HepG2 (cell line): ENCODE results near the gene SLC23A2. TPM values are rescaled to one million over a fixed set of nuclear protein-coding genes. Genes with fewer than 3 reads are reported as not detected.

ENCODE experiments used
- CHD2 ChIP-seq: IDR thresholded peaks from 2 replicates; pipeline ENCODE4 v1.6.1; 2011; ENCODE audit warnings: low read depth, low read length, improper control_type of control experiment
- DNMT3B ChIP-seq: conservative IDR thresholded peaks from 2 replicates; pipeline ENCODE4 v1.6.1; 2016; ENCODE audit warnings: missing biosample characterization, control low read depth
- ELF3 ChIP-seq: IDR thresholded peaks from 2 replicates; pipeline ENCODE4 v1.6.1; 2016; ENCODE audit warnings: missing genetic modification reagents, missing compliant biosample characterization
- GABPB1 ChIP-seq: IDR thresholded peaks from 2 replicates; pipeline ENCODE4 v1.6.1; 2016; ENCODE audit warnings: mild to moderate bottlenecking, missing genetic modification reagents, moderate library complexity, missing compliant biosample characterization
- HNRNPH1 ChIP-seq: fragments of 200-400 bp; formaldehyde crosslinking; optimal IDR thresholded peaks from 2 replicates; pipeline ENCODE3; 2017; ENCODE audit warnings: mild to moderate bottlenecking, low read depth, low read length
- IRX3 ChIP-seq: sonication (generic); formaldehyde crosslinking; IDR thresholded peaks from 2 replicates; pipeline ENCODE4 v1.8.1; 2023; ENCODE audit warnings: mild to moderate bottlenecking, low read depth, missing genetic modification reagents, borderline replicate concordance
- ONECUT2 ChIP-seq: sonication (generic); formaldehyde crosslinking; IDR thresholded peaks from 2 replicates; pipeline ENCODE4 v1.4.0; 2020; ENCODE audit warnings: missing genetic modification reagents
- PAWR ChIP-seq: sonication (generic); formaldehyde crosslinking; IDR thresholded peaks from 2 replicates; pipeline ENCODE4 v1.4.0; 2020; ENCODE audit warnings: missing genetic modification reagents, mild to moderate bottlenecking, borderline replicate concordance
- POGZ ChIP-seq: sonication (generic); formaldehyde crosslinking; IDR thresholded peaks from 2 replicates; pipeline ENCODE4 v1.4.0; 2020; ENCODE audit warnings: mild to moderate bottlenecking, missing genetic modification reagents
- SIN3A ChIP-seq: IDR thresholded peaks from 2 replicates; pipeline ENCODE4 v1.6.1; 2011; ENCODE audit warnings: low read depth, mild to moderate bottlenecking, control low read depth, low read length, borderline replicate concordance
- TBL1XR1 ChIP-seq: fragments of 150-350 bp; IDR thresholded peaks from 2 replicates; pipeline ENCODE4 v1.6.1; 2014; ENCODE audit warnings: borderline replicate concordance, low read length; ENCODE audit not compliant: partially characterized antibody
- ZBTB8A ChIP-seq: sonication (generic); formaldehyde crosslinking; IDR thresholded peaks from 2 replicates; pipeline ENCODE4 v1.4.0; 2020; ENCODE audit warnings: mild to moderate bottlenecking, low read depth, missing genetic modification reagents, borderline replicate concordance
- ZFP1 ChIP-seq: IDR thresholded peaks from 2 replicates; pipeline ENCODE4 v1.6.1; 2016
- ZKSCAN5 ChIP-seq: sonication (generic); formaldehyde crosslinking; IDR thresholded peaks from 2 replicates; pipeline ENCODE4 v1.5.1; 2020; ENCODE audit warnings: mild to moderate bottlenecking, missing genetic modification reagents
- ZNF564 ChIP-seq: sonication (generic); formaldehyde crosslinking; IDR thresholded peaks from 2 replicates; pipeline ENCODE4 v1.8.1; 2023; ENCODE audit warnings: mild to moderate bottlenecking, missing genetic modification reagents
- ZNF619 ChIP-seq: sonication (generic); formaldehyde crosslinking; IDR thresholded peaks from 2 replicates; pipeline ENCODE4 v1.4.0; 2020; ENCODE audit warnings: mild to moderate bottlenecking, missing genetic modification reagents
- ZNF660 ChIP-seq: sonication (generic); formaldehyde crosslinking; IDR thresholded peaks from 2 replicates; pipeline ENCODE4 v1.5.1; 2020; ENCODE audit warnings: mild to moderate bottlenecking, low read depth, missing genetic modification reagents, borderline replicate concordance
- ZNF709 ChIP-seq: sonication (generic); formaldehyde crosslinking; IDR thresholded peaks from 2 replicates; pipeline ENCODE4 v1.5.0; 2020; ENCODE audit warnings: mild to moderate bottlenecking, missing genetic modification reagents
- polyA plus RNA-seq, 8 experiments: library from polyadenylated mRNA; depleted of rRNA in 3 of 8; stranded (reverse) in 7 of 8; unstranded in 1 of 8; fragments of >200 nt; fragmentation: Illumina TruSeq in 4 of 8; extraction: Trizol in 4 of 8; gene quantifications; 2 replicates each; pipeline versions ENCODE4 v1.2.1 to v1.2.3, GENCODE V29; 2011 to 2016; ENCODE audit warnings: low read depth in 4 of 8, missing spikeins in 1 of 8, mixed read lengths in 1 of 8; ENCODE audit not compliant: insufficient read depth in 1 of 8
- total RNA-seq, 5 experiments: library from RNA; depleted of rRNA; stranded (reverse); fragments of >200 nt; fragmentation: Illumina TruSeq; extraction: Trizol; gene quantifications; 2 replicates each; pipeline ENCODE4 v1.2.3, GENCODE V29; 2016; ENCODE audit warnings: low read depth in 1 of 5
- TF ChIP-seq, protein P1 (sequence below): sonication (generic); formaldehyde crosslinking; IDR thresholded peaks from 2 replicates; pipeline ENCODE4 v1.4.0; 2020; ENCODE audit warnings: missing genetic modification reagents, borderline replicate concordance
- TF ChIP-seq, protein P2 (sequence below): sonication (generic); formaldehyde crosslinking; conservative IDR thresholded peaks from 2 replicates; pipeline ENCODE4 v1.4.0; 2020; ENCODE audit warnings: missing genetic modification reagents
- TF ChIP-seq, protein P3 (sequence below), 2 experiments: sonication (generic) in 1 of 2; formaldehyde crosslinking in 1 of 2; IDR thresholded peaks; 2 replicates each; pipeline versions ENCODE4 v1.4.0 to v1.6.1; 2016 to 2020; ENCODE audit warnings: borderline replicate concordance in 1 of 2, low read depth in 1 of 2, mild to moderate bottlenecking in 1 of 2, missing genetic modification reagents in 1 of 2
- TF ChIP-seq, protein P4 (sequence below): sonication (generic); formaldehyde crosslinking; IDR thresholded peaks from 2 replicates; pipeline ENCODE4 v1.4.0; 2020; ENCODE audit warnings: missing genetic modification reagents

The SLC23A2 gene
- total and polyA plus RNA-seq, 2 of the 13 experiments (the other 11 are each of a cell fraction or from before 2014, with no cell fraction given), result 42.2 to 51.2 TPM

DNA sequence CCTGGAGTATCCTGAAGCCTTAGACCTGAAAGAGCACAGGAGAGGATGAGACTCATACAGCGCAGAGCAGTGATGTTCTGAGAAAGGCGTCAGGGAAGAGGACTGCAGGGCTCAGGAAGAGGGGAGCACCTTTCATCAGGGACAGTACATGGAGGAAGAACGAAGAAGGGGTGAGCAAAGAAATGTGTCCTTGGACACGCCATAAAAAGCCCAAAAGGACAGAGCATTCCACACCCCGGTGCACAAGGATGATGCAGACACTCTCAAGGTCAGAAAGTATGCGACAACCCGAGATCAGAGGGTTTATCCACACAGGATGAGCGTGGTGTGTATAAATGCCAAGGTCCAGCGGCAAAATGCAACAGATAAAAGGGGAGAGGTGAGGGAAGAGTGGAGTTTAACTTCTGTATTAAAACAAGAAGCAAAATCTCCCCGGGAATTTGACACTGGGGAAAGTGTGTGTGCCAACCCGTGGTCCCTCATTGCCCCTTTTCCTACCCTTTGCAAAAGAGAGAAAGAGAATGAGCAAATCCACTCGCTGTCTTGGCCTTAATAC, 64.4 kb downstream of the SLC23A2 start (continued):
- TF ChIP-seq PAWR (CRISPR knock-in tag) (no peak; the same call in 1 of the 2 replicates), HNRNPH1 (no peak), SIN3A (no peak), ZNF709 (peak; percentile 65; the same call in 1 of the 2 replicates), IRX3 (no peak), DNMT3B (CRISPR knock-in tag) (0 out of 2 replicates have a peak, but pooled peaks have one; percentile 47), CHD2 (no peak), ZBTB8A (CRISPR knock-in tag) (no peak), ZNF619 (CRISPR knock-in tag) (no peak), ZNF564 (CRISPR knock-in tag) (no peak), POGZ (CRISPR knock-in tag) (peak; percentile 47; the same call in 1 of the 2 replicates), ZNF660 (CRISPR knock-in tag) (no peak), ZFP1 (CRISPR knock-in tag) (0 out of 2 replicates have a peak, but pooled peaks have one; percentile 59), ONECUT2 (CRISPR knock-in tag) (no peak), ZKSCAN5 (CRISPR knock-in tag) (peak; percentile 89), ELF3 (CRISPR knock-in tag) (peak; percentile 85), TBL1XR1 (no peak), GABPB1 (CRISPR knock-in tag) (peak; percentile 42; the same call in 1 of the 2 replicates)
- TF ChIP-seq, protein P1, sequence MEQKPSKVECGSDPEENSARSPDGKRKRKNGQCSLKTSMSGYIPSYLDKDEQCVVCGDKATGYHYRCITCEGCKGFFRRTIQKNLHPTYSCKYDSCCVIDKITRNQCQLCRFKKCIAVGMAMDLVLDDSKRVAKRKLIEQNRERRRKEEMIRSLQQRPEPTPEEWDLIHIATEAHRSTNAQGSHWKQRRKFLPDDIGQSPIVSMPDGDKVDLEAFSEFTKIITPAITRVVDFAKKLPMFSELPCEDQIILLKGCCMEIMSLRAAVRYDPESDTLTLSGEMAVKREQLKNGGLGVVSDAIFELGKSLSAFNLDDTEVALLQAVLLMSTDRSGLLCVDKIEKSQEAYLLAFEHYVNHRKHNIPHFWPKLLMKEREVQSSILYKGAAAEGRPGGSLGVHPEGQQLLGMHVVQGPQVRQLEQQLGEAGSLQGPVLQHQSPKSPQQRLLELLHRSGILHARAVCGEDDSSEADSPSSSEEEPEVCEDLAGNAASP (CRISPR knock-in tag), result peak; percentile 41; the same call in 1 of the 2 replicates
- TF ChIP-seq, protein P2, sequence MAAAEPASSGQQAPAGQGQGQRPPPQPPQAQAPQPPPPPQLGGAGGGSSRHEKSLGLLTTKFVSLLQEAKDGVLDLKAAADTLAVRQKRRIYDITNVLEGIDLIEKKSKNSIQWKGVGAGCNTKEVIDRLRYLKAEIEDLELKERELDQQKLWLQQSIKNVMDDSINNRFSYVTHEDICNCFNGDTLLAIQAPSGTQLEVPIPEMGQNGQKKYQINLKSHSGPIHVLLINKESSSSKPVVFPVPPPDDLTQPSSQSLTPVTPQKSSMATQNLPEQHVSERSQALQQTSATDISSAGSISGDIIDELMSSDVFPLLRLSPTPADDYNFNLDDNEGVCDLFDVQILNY (CRISPR knock-in tag), result no peak
- TF ChIP-seq, protein P3, sequence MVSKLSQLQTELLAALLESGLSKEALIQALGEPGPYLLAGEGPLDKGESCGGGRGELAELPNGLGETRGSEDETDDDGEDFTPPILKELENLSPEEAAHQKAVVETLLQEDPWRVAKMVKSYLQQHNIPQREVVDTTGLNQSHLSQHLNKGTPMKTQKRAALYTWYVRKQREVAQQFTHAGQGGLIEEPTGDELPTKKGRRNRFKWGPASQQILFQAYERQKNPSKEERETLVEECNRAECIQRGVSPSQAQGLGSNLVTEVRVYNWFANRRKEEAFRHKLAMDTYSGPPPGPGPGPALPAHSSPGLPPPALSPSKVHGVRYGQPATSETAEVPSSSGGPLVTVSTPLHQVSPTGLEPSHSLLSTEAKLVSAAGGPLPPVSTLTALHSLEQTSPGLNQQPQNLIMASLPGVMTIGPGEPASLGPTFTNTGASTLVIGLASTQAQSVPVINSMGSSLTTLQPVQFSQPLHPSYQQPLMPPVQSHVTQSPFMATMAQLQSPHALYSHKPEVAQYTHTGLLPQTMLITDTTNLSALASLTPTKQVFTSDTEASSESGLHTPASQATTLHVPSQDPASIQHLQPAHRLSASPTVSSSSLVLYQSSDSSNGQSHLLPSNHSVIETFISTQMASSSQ (IDR thresholded peaks at IDR 0.05; ENCODE audit: low read depth), result no peak; the same call in 1 of the 2 replicates
- TF ChIP-seq, protein P3 (CRISPR knock-in tag; IDR thresholded peaks at IDR 0.05; ENCODE audit: borderline replicate concordance), result peak; percentile 76
- TF ChIP-seq, protein P4, sequence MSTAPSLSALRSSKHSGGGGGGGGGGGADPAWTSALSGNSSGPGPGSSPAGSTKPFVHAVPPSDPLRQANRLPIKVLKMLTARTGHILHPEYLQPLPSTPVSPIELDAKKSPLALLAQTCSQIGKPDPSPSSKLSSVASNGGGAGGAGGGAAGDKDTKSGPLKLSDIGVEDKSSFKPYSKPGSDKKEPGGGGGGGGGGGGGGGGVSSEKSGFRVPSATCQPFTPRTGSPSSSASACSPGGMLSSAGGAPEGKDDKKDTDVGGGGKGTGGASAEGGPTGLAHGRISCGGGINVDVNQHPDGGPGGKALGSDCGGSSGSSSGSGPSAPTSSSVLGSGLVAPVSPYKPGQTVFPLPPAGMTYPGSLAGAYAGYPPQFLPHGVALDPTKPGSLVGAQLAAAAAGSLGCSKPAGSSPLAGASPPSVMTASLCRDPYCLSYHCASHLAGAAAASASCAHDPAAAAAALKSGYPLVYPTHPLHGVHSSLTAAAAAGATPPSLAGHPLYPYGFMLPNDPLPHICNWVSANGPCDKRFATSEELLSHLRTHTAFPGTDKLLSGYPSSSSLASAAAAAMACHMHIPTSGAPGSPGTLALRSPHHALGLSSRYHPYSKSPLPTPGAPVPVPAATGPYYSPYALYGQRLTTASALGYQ (CRISPR knock-in tag), result peak; percentile 45; the same call in 1 of the 2 replicates
